ENCODE measurements around the gene USP40. TPM values are rescaled to one million over a fixed set of nuclear protein-coding genes. Genes with fewer than 3 reads are reported as not detected.

Gene USP40
- total and polyA plus RNA-seq, 2 of the 8 experiments (the other 6 are each of a cell fraction or from before 2014, with no cell fraction given), result 12.0 to 15.7 TPM

DNA sequence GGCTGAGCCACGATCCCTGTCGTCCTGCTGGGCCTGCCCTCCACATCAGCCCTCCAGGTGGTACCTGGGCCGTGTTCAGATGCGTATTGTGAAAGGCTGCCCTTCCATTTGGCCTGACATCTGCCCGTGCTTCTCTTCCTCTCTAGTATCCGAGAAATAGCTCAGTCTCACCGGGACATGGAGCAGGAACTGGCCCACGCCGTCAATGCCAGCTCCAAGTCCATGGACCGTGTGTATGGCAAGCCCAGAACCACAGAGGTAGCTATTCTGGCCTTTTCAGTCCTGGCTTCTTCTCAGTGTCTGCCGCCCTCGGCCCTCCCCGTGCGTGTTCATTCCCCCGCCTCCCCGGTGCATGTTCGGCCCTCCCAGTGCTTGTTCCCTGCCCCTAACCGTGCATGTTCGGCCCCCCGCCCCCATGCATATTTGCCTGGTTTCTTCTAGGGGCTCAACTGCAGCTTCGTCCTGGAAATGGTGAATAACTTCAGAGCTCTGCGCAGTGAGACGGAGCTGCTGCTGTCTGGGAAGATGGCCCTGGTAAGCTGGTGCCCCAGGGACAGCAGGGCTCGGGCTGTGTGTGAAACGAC is 104.3 kb downstream of the USP40 start:
- H3K23ac ChIP-seq (ENCODE audit: insufficient read length), result no peak overlapping the region
- H2BK20ac ChIP-seq (ENCODE audit: low read length), result no peak overlapping the region
- H4K91ac ChIP-seq (replicated peaks; ENCODE audit: insufficient read length, low read length), result no peak overlapping the region
- no peak overlapping the region for H3K4me2 ChIP-seq (ENCODE audit: insufficient read depth in 1 of 2, low read depth in 2 of 2, low read length in 2 of 2)
- no peak overlapping the region for H3K4ac ChIP-seq (replicated peaks; ENCODE audit: insufficient read length, low read depth, low read length)
- H3K79me2 ChIP-seq (ENCODE audit: control insufficient read depth in 1 of 2, insufficient read depth in 2 of 2, low read length in 2 of 2), result no peaks in the 10 kb centered on the region
- H4K20me1 ChIP-seq (replicated peaks in 1 of 2; ENCODE audit: control insufficient read depth in 1 of 2, insufficient read depth in 2 of 2, low read length in 2 of 2), result peaks cover 0 to 3% of the 10 kb centered on the region in 2 experiments
- no peaks in the 10 kb centered on the region for H3K79me1 ChIP-seq (ENCODE audit: low read depth, low read length)
- no peak overlapping the region for H2BK15ac ChIP-seq (ENCODE audit: low read length)
- H3K23me2 ChIP-seq (ENCODE audit: low read depth, low read length), result peaks cover 2% of the 10 kb centered on the region; the same call in 1 of the 2 replicates
- no peak overlapping the region for H2AFZ ChIP-seq (ENCODE audit: low read length)
- H3K27ac ChIP-seq (ENCODE audit: low read depth, low read length), result no peak overlapping the region
- CTCF ChIA-PET (ENCODE audit: partially characterized antibody), result interaction anchor here (0.9 to 1.3 kb wide), 6 partner anchors 14 to 184 kb away, joined by 3 to 6 read pairs (median 3); no protein-coding TSS in a partner anchor
- H2BK12ac ChIP-seq (ENCODE audit: low read depth, low read length), result no peak overlapping the region
- peak overlapping the region; percentile 35; the same call in 1 of the 2 replicates for H4K8ac ChIP-seq (ENCODE audit: extremely low read depth, insufficient read depth, low read length)
- H2BK5ac ChIP-seq (ENCODE audit: low read depth, low read length), result no peak overlapping the region
- FAIRE-seq, result no peak
- H3K27me3 ChIP-seq (replicated peaks in 1 of 4; ENCODE audit: control insufficient read depth in 3 of 4, extremely low read depth in 1 of 4, insufficient read depth in 3 of 4, low read length in 3 of 4), result no peaks in the 10 kb centered on the region
- no peak overlapping the region for H3K4me3 ChIP-seq (ENCODE audit: extremely low read depth in 1 of 4, insufficient read depth in 2 of 4, low read depth in 3 of 4, low read length in 4 of 4)
- H3K36me3 ChIP-seq (ENCODE audit: control insufficient read depth in 2 of 4, insufficient read depth in 4 of 4, low read length in 3 of 4), result peaks cover 0 to 8% (median 0%) of the 10 kb centered on the region in 4 experiments; a peak in 3 of 8 replicates
- 90% methylated on average over 20 of the region's 25 CpGs; no CpG with 5 or more reads in 1 of the 2 experiments for WGBS, 2 experiments (ENCODE audit: extremely low coverage in 1 of 2, insufficient coverage in 1 of 2, insufficient read length in 1 of 2, insufficient replicate concordance in 2 of 2, low coverage in 1 of 2, low lambda C conversion rate in 2 of 2, missing lambda C conversion rate in 1 of 2)
- H2BK120ac ChIP-seq (replicated peaks; ENCODE audit: low read depth, low read length), result no peak overlapping the region
- H3K14ac ChIP-seq (ENCODE audit: insufficient read length), result no peak overlapping the region
- H3K18ac ChIP-seq (ENCODE audit: extremely low read depth, low read length), result no peak overlapping the region
- H3K9ac ChIP-seq (replicated peaks in 1 of 4; ENCODE audit: extremely low read depth in 1 of 4, low read depth in 3 of 4, low read length in 3 of 4), result no peak overlapping the region
- H2AK5ac ChIP-seq (ENCODE audit: low read depth, low read length), result no peak overlapping the region
- H3K4me1 ChIP-seq (replicated peaks in 1 of 4; ENCODE audit: control insufficient read depth in 3 of 4, insufficient read depth in 4 of 4, low read length in 3 of 4), result no peaks in the 10 kb centered on the region
- H3K9me3 ChIP-seq (ENCODE audit: insufficient read depth in 2 of 2, low read depth in 1 of 2, low read length in 1 of 2), result no peaks in the 10 kb centered on the region
- H4K5ac ChIP-seq (ENCODE audit: insufficient read length, low read depth, low read length), result no peak overlapping the region
- POLR2A ChIA-PET (ENCODE audit: partially characterized antibody), result interaction anchor here (1.0 kb wide), 1 partner anchor 16 kb away, joined by 3 read pairs; no protein-coding TSS in a partner anchor
- H3K56ac ChIP-seq (replicated peaks; ENCODE audit: insufficient read length, low read depth, low read length), result no peak overlapping the region
- DNase-seq (ENCODE audit: low read depth in 1 of 2, low spot score in 2 of 2), result no peak
- TF ChIP-seq, protein P1, sequence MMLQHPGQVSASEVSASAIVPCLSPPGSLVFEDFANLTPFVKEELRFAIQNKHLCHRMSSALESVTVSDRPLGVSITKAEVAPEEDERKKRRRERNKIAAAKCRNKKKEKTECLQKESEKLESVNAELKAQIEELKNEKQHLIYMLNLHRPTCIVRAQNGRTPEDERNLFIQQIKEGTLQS (IDR thresholded peaks at IDR 0.05; ENCODE audit: insufficient read depth, low read depth, low read length), result no peak
- TF ChIP-seq RXRA (IDR thresholded peaks at IDR 0.05; ENCODE audit: insufficient read depth, low read depth, low read length), result no peak
- TF ChIP-seq SP1 (IDR thresholded peaks at IDR 0.05; ENCODE audit: low read depth, low read length), result no peak
- TF ChIP-seq HDAC2 (IDR thresholded peaks at IDR 0.05; ENCODE audit: borderline replicate concordance in 1 of 2, low read depth in 2 of 2, low read length in 2 of 2), result no peak
- no peak for TF ChIP-seq CTBP2 (IDR thresholded peaks at IDR 0.05; ENCODE audit: borderline replicate concordance, insufficient read depth, insufficient read length, low read length)
- TF ChIP-seq RBBP5 (IDR thresholded peaks at IDR 0.05; ENCODE audit: borderline replicate concordance, low read depth, low read length), result no peak
- no peak for TF ChIP-seq EZH2 (IDR thresholded peaks at IDR 0.05; ENCODE audit: low read depth, low read length, severe bottlenecking)
- no peak for TF ChIP-seq KDM4A (IDR thresholded peaks at IDR 0.05; ENCODE audit: low read depth, low read length, severe bottlenecking)
- TF ChIP-seq BRCA1 (IDR thresholded peaks at IDR 0.05; ENCODE audit: low read depth, low read length), result no peak
- TF ChIP-seq, protein P2, sequence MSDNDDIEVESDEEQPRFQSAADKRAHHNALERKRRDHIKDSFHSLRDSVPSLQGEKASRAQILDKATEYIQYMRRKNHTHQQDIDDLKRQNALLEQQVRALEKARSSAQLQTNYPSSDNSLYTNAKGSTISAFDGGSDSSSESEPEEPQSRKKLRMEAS (IDR thresholded peaks at IDR 0.05), result no peak
- TF ChIP-seq SIX5 (IDR thresholded peaks at IDR 0.05; ENCODE audit: low read depth, low read length), result no peak
- no peak for TF ChIP-seq CBX5 (IDR thresholded peaks at IDR 0.05; ENCODE audit: low read depth, low read length)
